Amniotic stem cell (primary cell): ENCODE results near the gene PAX1.

ENCODE experiments used
- DNase-seq: peaks from one replicate; lab custom pipeline; 2025; lab: John Stamatoyannopoulos, UW

Gene PAX1

DNA sequence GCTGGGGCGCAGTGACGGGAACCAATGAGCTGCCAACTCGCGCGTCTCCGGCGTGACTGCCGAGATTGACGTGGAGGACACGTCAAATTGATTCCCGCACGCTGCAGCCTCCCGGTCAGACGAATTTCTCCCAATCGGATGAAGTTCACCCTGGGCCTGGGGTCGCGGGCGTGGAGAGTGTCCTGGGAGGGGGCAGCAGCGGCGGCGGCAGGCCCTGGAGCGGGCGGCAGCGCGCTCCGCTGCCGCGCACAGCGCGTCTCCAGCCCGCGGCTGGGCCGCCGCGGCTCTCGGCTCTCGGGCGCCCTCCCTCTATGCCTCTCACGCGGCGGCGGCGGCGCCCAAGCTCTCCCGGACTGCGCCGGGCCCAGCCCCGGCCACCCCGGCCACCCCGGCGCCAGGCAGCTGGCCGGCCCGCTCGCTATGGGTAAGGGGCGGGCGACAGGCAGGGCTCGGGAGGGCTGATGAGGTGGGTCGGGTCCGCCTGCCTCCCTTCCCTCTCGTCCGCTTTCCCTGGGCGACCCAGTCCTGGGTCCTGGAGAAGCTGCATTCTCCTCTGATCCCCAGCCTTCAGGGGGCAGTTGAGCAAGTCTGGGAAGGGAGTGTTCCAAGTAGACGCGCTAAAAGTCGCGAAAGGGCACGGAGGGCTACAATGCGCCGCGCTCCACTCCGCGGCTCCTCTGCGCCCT, at the start of gene PAX1:
Gene PAX1 (plus strand): TSS at position 90 of the 686 bp plus-strand sequence. CDS start 49 bp downstream, at position 139.
- DNase-seq = no peak

DNA sequence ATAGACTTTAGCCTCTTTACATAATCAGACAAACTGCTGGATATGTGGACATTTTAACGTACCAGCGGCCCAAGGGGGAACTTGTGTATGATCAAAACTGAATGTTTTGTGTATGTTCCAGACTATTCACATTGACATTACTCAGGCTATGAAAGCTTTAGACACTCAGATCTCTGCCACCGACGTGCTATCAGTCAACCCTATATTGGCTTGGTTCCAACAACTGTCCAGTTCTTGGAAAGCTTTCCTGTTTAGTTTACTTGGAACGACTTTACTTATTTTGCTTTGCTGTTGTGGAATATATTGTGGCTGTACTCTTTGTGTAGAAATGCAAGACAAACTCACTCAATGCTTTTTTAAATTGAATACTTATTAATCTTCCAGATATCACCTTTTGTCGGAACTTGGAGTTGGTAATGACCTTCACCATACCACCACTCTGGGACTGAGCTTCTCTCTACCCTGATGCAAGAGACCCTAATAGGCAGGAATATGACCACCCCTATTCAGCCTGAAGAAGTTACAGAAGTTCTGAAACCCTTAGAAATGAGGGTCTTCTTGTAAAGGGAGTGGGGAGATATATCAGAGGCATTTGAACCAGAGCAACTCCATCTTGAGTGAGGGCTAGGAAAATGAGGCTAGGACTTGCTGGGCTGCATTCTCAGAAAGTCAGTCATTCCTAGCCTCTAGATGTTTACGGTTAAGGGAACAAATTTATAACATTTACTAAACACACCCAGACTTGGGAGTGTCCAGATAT, 49.0 kb upstream of the PAX1 start:
- no peak for DNase-seq

GRCh38 chr20:21661488-21662055, 43.9 kb upstream of the PAX1 start:
- no peak for DNase-seq

DNA sequence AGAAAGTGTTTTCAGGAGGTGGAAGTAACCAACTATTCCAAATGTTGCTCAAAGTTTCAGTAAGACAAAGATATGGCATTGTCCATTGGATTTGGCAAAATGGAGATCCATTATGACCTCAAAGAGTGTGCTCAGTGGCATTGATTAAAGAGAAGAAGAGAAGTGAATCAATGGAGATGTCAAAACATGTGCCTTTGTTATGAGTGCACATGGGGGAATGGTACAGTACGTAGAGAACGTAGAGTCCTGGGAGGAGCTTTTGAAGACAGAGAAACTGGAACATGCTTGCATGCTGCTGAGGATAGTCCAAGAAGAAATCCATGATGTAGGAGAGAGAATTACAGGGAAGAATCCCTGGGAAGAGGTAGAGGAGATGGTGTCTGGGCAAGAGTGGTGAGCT, 42.0 kb upstream of the PAX1 start:
- no peak for DNase-seq

DNA sequence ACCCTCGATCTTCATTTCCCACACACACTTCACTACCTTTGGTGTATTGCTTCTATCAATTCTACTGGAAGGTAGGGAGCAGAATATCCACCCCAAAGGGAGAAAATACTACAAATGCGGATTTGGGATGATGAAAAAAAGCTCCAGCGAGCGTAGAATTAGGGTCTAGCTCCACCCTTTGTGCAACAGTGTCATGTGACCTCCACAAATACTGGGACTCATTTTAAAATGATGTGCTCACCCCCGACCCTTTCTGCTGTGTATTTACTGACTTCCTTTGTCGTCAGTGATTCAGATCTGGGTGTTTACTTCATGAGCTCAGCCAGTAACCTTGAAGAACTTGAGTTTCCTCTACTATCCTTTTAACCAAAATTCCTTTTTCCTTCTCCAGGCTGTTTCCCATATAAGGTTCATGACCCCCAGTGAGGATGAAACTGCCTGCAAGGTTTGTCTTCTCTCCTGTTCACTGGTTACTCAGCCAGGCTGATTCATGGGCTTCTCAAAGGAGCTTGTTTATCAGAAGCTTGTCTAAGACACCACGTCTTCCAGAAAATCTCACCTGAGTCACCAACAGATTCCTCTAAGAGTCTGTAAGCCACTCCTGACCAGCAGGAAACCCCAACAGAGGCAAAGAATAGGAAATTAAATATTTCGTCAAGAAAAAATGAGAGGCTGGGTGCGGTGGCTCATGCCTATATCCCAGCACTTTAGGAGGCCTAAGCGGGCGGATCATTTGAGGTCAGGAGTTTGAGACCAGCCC, 39.6 kb upstream of the PAX1 start:
- DNase-seq = no peak

DNA sequence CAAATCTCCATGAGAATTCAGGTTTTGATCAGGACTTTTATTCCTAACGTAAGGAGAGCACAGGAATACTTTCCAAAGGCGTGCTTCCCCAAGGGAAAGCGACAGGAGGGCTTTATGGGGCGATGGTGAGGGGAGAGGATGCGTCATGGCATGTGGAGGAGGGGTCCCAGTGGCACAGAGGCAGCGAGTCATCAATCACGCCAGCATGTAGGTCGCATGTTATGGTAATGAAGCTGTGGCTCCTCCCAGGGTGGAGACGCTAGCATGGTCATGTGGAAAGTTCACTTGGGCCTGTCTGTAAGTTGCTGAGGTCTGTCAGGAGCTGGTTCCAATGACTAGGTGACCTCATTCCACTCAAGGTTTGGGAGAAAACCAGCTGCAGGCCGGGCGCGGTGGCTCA, 35.3 kb upstream of the PAX1 start:
- no peak for DNase-seq

DNA sequence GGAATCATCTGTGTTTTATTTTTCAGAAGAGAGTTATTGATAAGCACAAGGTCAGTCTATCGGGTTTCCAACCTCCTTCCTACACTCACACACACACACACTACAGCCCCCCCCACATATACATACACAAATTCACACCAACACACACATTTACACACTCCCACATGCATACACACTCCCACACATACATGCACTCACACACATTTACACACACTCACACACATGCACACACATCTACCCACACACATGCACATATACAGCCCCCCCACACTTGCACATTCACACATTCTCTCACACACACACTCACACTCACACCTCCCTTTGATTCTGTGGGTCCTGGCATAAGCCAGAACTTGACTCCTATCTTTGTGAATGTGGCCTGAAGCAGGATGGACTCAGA, 34.5 kb upstream of the PAX1 start:
- no peak for DNase-seq

GRCh38 chr20:21677261-21677660, 28.2 kb upstream of the PAX1 start:
- DNase-seq = no peak

DNA sequence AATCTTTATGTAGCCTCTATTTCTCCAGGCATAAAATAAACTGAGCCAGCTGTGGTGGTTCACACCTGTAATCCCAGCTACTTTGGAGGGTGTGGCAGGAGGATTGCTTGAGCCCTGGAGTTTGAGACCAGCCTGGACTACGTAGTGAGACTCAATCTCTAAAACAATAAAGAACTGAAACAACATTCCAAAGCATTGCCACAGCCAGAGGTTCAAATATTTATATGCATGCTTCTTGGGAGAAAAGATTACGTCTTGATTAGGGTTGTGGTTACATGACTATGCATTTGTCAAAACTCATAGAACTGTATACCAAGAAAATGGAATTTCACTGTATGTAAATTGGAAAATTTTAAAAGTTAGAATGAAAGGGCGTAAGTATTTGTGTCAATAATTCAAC, 27.7 kb upstream of the PAX1 start:
- no peak for DNase-seq

GRCh38 chr20:21681234-21681921, 24.1 kb upstream of the PAX1 start:
- DNase-seq = no peak

GRCh38 chr20:21681922-21682318, 23.5 kb upstream of the PAX1 start:
- no peak for DNase-seq

GRCh38 chr20:21682521-21682954, 22.9 kb upstream of the PAX1 start:
- DNase-seq = no peak

DNA sequence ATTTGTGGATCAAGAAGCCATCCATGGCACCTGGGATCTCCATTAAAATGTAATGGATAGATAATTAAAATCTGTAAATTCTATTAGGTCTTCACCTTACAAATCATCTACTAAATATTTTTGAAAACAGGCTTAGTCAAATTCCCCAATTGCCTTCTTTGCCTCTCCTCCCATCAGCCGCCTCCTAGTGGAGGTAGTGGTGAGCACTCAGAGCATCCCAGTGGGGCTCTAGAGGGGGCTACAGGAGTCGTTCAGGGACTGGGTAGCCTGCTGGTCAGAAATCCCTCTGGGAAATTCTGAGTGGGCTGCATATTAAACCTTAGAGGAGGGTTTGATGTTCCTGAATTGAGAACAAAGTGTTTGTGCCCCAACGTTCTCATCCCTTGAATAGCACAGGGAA, 20.8 kb upstream of the PAX1 start:
- DNase-seq = no peak

GRCh38 chr20:21685981-21686380, 19.5 kb upstream of the PAX1 start:
- no peak for DNase-seq

- DNase-seq = no peak
These were observed 12.1 kb upstream of the PAX1 start for GRCh38 chr20:21693322-21693721.

DNA sequence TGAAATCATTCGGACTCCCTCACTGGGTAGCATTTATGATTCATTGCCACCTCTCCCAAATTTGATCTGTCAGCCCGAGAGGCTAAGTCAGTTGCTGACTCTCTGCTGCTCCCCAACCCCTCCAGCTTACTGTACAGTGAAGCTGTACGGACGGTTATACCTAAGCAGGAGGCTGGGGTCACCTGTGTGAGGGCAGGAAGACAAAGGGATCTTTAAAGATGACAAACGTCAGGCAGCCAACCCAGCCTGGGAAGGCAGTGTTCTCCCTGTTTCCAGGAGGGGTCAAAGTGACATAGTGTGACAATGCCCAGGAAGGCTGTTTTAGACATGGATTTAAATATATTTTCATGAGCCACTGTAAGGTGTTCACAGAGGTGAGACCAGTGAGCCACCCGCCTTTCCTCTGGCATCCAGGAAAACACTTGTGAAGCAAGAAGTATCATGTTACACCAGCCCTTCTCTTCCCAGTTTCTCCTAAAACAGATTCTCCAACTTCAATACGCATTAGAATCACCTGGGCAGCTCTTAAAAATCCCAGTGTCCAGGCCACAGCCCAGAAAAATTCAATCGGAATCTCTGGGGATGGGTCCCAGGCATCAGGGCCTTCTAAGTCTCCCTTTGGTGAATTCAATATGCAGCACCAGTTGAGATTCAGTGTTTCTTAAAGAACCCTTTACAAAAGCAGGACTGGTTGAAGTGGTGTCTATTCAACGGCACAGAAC, 6.8 kb upstream of the PAX1 start:
- no peak for DNase-seq

GRCh38 chr20:21699216-21699508, 6.3 kb upstream of the PAX1 start:
- no peak for DNase-seq

- no peak for DNase-seq
These were observed 4.1 kb upstream of the PAX1 start for GRCh38 chr20:21701171-21701876.

DNA sequence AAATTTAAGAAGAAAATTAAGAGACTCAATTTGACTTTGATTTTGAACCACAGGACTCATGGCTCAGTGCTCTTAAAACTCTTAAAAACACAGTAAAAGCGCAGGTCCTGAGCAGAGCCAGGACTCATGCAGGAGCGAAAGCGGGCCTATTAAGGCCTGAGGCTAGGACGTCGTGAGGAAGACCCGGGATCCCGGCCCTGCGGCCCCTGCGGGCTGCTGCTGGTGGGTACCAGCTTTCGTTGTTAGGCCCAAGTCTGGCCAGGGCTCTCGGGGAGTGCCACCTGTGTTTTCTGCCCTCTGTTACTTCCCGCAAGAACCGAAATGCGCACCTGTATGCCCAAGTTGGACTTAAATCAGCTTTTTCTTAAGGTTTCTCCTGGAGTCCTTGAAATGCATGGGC, 3.4 kb upstream of the PAX1 start:
- no peak for DNase-seq

- DNase-seq = no peak
These were observed 2.7 kb upstream of the PAX1 start for GRCh38 chr20:21702553-21703470.
